Neural progenitor cell (in vitro differentiated cells): Measurements from ENCODE around the gene SHROOM1.

Experiments
- EZH2 ChIP-seq: fragments of 200-600 bp; sonication (generic); IDR thresholded peaks from 2 replicates; pipeline ENCODE4 v1.6.1; 2017; ENCODE audit warnings: antibody characterized with exemption, mild to moderate bottlenecking, moderate library complexity
- EZH2phosphoT487 ChIP-seq: fragments of 200-600 bp; sonication (generic); IDR thresholded peaks from 2 replicates; pipeline ENCODE4 v1.6.1; 2017; ENCODE audit warnings: antibody characterized with exemption
- TF ChIP-seq, protein P1 (sequence below): fragments of 200-600 bp; sonication (generic); IDR thresholded peaks from 2 replicates; pipeline ENCODE4 v1.5.1; 2017; ENCODE audit warnings: antibody characterized with exemption, mild to moderate bottlenecking

GRCh38 chr5:132812123-132812765 lies 18.2 kb downstream of the SHROOM1 start:
- TF ChIP-seq, protein P1, sequence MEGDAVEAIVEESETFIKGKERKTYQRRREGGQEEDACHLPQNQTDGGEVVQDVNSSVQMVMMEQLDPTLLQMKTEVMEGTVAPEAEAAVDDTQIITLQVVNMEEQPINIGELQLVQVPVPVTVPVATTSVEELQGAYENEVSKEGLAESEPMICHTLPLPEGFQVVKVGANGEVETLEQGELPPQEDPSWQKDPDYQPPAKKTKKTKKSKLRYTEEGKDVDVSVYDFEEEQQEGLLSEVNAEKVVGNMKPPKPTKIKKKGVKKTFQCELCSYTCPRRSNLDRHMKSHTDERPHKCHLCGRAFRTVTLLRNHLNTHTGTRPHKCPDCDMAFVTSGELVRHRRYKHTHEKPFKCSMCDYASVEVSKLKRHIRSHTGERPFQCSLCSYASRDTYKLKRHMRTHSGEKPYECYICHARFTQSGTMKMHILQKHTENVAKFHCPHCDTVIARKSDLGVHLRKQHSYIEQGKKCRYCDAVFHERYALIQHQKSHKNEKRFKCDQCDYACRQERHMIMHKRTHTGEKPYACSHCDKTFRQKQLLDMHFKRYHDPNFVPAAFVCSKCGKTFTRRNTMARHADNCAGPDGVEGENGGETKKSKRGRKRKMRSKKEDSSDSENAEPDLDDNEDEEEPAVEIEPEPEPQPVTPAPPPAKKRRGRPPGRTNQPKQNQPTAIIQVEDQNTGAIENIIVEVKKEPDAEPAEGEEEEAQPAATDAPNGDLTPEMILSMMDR = no peak
- TF ChIP-seq EZH2phosphoT487 = no peak
- peak; percentile 80 for TF ChIP-seq EZH2
